ENCODE measurements around the gene ITGB4.

GRCh38 chr17:75738218-75738802 is 17.1 kb downstream of the ITGB4 start:
- TF ChIP-seq CTCF (conservative IDR thresholded peaks at IDR 0.05; ENCODE audit: low read depth in 2 of 2): no peak
- TF ChIP-seq EZH2phosphoT487 (IDR thresholded peaks at IDR 0.05; ENCODE audit: unreplicated experiment): no peak
- no peak for TF ChIP-seq POLR2AphosphoS5 (IDR thresholded peaks at IDR 0.05; ENCODE audit: low read depth)
- TF ChIP-seq CREB1 (CRISPR knock-in tag; IDR thresholded peaks at IDR 0.05; ENCODE audit: low read depth): no peak
- no peak for TF ChIP-seq EZH2 (IDR thresholded peaks at IDR 0.05; ENCODE audit: low read depth, unreplicated experiment)
- TF ChIP-seq STAT1 (IDR thresholded peaks at IDR 0.05; ENCODE audit: unreplicated experiment): no peak
- TF ChIP-seq JUNB (IDR thresholded peaks at IDR 0.05; ENCODE audit: unreplicated experiment): no peak
- TF ChIP-seq REST (IDR thresholded peaks at IDR 0.05; ENCODE audit: unreplicated experiment): no peak
- TF ChIP-seq ETS1 (IDR thresholded peaks at IDR 0.05): no peak
- no peak for TF ChIP-seq NANOG (IDR thresholded peaks at IDR 0.05; ENCODE audit: borderline replicate concordance)

Measured in GM23338 (cell line).